Choroid plexus epithelial cell (primary cell): Measurements from ENCODE around the gene CTNNA2.

Experiments
- DNase-seq: peaks from one replicate; pipeline ENCODE4 v3.0.0-alpha.2; 2010; ENCODE audit warnings: low read depth
- H3K4me3 ChIP-seq: 2 replicates; pipeline ENCODE4 v1.5.1; 2011; ENCODE audit warnings: low read depth, mild to moderate bottlenecking, control low read depth, low read length, moderate library complexity
- TF ChIP-seq, protein P1 (sequence below): conservative IDR thresholded peaks from 2 replicates; pipeline ENCODE4 v1.5.1; 2011; ENCODE audit warnings: low read depth, mild to moderate bottlenecking, control low read depth, inconsistent platforms, low read length, moderate library complexity

CTNNA2 gene

DNA sequence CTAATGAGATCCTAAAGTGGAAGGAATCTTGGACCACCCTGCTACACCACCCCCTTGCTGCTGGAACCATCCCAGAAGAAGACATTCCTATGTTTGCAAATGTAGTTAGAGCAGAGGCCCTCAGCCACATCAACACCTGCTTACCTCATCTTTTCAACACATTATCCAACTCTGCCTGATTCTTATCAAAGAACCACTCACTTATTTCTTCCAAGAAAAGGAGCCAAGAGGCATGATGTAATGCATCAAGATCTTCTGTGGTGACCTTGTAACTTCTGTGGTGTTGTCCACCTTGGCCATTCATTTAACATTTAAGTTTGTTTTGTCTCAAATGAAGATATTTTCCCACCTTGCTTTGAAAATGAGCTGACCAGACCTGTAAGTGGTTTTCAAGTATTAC lies 338.1 kb downstream of the CTNNA2 start:
- TF ChIP-seq, protein P1, sequence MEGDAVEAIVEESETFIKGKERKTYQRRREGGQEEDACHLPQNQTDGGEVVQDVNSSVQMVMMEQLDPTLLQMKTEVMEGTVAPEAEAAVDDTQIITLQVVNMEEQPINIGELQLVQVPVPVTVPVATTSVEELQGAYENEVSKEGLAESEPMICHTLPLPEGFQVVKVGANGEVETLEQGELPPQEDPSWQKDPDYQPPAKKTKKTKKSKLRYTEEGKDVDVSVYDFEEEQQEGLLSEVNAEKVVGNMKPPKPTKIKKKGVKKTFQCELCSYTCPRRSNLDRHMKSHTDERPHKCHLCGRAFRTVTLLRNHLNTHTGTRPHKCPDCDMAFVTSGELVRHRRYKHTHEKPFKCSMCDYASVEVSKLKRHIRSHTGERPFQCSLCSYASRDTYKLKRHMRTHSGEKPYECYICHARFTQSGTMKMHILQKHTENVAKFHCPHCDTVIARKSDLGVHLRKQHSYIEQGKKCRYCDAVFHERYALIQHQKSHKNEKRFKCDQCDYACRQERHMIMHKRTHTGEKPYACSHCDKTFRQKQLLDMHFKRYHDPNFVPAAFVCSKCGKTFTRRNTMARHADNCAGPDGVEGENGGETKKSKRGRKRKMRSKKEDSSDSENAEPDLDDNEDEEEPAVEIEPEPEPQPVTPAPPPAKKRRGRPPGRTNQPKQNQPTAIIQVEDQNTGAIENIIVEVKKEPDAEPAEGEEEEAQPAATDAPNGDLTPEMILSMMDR = no peak
- no peak overlapping the region for H3K4me3 ChIP-seq
- DNase-seq = no peak

DNA sequence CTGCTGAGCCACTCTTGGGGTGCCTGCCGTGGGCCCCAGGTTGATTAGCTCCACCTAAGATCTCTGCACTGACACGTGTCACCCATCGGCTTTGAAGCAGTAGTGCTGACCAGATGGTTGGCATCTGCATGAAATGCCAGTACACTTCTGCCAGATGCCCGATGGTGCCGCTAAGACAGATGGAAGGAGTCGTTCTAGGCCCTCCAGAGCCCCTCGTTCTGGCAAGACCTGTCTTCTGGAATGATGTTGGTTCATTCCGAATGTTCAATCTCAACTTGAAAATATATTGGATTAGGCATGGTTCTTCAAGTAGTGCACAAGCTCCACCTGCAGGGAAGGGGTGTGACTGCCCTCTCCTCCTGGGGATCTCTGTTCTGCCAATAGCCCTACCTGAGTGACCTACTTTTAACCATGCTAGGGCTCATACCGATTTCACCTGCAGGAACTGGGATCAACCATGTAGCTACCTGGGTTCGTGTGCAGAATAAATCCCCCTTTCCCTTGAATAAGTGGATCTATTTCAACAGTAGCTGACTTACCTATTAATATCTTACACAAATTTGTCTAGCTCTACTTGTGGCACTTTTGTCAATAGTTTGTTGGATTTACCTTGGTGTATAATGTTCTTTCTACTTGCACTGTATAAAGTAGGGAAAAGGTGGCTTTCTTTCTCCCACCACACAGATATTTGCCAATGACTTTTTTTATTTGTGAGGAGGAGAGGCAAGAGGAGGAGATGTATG lies 342.6 kb downstream of the CTNNA2 start:
- DNase-seq = peak; percentile 8
- TF ChIP-seq, protein P1 = peak; percentile 38
- no peak overlapping the region for H3K4me3 ChIP-seq

DNA sequence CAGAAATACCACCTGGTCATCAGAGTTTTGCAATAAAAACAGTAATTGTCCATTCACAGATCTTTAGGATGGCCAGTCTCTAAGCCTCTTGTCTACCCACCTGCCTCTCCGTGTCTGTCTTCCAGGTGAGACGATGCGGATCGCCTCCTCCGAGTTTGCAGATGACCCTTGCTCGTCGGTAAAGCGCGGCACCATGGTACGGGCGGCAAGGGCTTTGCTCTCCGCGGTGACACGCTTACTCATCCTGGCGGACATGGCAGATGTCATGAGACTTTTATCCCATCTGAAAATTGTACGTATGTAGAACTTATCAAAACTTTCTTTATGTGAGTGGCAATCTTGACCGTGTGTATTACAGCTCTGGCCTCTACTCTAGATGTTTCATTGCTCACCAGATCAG lies 345.0 kb downstream of the CTNNA2 start:
- DNase-seq = no peak

DNA sequence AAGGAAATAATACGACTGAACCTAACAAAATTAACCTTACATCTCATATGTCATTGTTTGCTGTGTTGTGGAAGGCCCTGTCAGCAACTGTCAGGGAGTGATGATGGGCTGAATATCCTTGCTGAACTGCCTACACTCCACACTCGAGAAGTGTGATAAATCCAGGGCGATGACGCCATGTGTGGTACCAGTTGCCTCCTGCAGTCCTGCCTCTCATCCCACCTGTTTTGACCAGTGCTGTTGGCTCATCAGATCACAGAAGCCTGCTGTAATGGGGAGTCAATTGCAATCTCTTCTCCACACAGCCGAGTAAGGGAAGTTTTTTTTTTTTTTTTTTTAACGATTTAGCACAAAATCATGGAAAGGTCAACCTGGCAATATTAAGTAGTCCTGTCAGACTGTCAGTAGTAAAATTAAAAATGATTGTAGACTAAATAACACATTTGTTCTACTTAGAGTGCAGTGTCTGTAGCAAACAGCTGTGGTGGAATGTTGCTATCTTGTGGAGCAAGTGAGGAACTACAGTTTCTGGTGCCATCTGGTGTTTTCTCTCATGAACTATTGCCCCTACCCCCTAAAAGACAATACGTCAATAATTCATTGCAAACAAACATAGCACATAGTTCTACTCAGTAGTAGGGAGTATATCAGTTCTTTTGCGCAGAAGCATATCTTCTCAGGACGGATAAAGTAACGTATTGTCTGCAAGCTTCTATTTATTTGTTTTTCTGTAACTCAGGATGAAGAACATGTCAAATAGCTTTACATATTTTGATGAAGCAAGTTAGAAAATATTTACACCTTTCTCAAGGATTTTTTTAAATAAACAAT lies 347.6 kb downstream of the CTNNA2 start:
- TF ChIP-seq, protein P1 = peak; percentile 66
- no peak overlapping the region for H3K4me3 ChIP-seq
- peak; percentile 39 for DNase-seq

More for the DNA sequence above, 345.0 kb downstream of the CTNNA2 start:
- no peak overlapping the region for H3K4me3 ChIP-seq
- TF ChIP-seq, protein P1 = no peak

DNA sequence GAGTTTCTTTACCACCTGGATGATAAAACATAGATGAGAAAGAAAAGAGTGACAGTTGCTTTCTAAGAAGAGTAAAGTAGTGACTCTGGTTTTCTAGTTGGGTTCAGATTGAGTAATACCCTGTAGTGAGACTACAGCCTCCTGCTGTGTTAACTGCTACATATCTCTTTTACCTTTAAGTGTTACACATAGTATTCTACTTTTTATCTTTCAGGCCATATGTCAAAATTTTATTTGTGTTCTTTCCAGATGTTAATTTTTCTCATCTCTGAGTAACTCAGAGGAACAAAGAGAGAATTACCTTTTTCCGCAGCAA lies 348.2 kb downstream of the CTNNA2 start:
- TF ChIP-seq, protein P1 = no peak
- H3K4me3 ChIP-seq = no peak overlapping the region
- DNase-seq = no peak

DNA sequence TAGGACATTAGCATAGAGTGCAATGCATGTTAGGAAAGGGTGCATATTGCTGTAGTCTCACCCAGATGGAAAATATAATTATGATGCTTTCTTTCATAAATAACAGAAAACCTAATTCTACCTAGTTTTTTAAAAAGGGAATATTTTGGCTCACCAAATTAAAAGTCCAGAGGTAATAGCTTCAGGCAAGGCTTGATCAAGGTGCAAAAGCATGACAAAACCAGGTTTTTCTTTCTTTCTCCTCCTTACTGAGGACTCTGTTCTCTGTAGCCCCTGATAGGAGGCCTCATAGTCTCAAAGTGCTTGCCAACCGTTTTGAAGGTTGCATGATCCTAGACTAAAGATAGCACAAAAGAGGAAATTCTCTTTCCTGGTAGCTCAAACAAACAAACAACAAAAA lies 349.9 kb downstream of the CTNNA2 start:
- no peak overlapping the region for H3K4me3 ChIP-seq
- DNase-seq = no peak
- TF ChIP-seq, protein P1 = no peak
